Inflammatory macrophage treated with lipopolysaccharide for 1 hour (primary cell): Measurements from ENCODE around the gene FOXO6.

Experiments
- DNase-seq, 2 donors: peaks; one replicate each; pipeline ENCODE4 v3.0.0-alpha.2; 2020 to 2022

FOXO6 gene

DNA sequence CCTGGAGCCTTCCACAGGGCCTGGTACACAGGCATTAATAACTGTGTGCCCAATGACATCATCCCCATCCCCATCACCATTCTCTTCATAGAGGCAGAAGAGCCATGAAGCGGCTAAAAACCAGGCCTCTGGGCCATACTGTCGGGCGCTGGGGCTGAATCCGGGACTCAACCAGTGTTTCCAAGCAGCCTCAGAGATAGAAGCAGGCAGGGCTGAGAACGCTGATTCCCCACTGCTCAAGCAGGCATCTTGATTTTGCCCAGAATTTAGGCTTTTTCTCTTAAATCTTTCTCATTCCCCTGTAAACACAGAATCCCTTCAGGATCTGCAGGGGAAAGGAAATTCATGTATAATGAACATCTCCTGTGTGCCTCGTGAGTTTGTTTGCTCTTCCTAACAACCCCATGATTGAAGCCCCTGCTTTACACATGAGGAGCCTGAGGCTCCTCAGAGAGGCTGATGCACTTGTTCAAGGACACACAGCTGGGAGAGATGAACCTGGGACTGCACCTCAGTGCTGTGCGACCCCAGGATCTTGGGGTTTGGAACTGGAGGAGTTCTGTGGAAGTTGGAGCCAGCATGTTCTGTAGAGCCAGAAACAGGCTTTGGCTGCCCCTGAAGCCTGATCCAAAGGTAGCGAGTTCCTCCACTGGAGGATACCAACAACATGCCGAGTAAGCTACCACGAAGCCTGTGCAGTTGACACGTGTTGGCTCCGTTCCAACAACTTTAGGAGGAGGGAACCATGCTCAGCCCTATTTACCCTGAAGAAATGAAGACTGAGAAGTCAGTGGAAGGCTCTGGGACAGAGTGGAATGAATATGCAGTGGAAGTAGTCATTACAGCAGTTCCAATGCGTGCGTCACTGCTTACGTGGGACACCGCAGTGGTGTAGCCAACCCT lies 67.8 kb downstream of the FOXO6 start:
- DNase-seq: no peak

- DNase-seq: peak in 1 of 2 donors; percentile 13
Measured at GRCh38 chr1:41429641-41430035, 68.4 kb downstream of the FOXO6 start.

GRCh38 chr1:41430069-41430468 lies 68.8 kb downstream of the FOXO6 start:
- DNase-seq: no peak

- no peak for DNase-seq
Measured at GRCh38 chr1:41430582-41430981, 69.3 kb downstream of the FOXO6 start.

GRCh38 chr1:41431490-41432350 lies 70.5 kb downstream of the FOXO6 start:
- no peak for DNase-seq
